CD8-positive, alpha-beta memory T cell (primary cell): ENCODE data around the gene PSMD8. TPM values are rescaled to one million over a fixed set of nuclear protein-coding genes. Genes with fewer than 3 reads are reported as not detected.

Source experiments
- CTCF ChIA-PET: fragments of 350-600 bp; sonication (Branson Sonifier 250); formaldehyde crosslinking; loops from one replicate; lab custom pipeline; 2021; ENCODE audit warnings: antibody characterized with exemption; lab: Charles Lee
- POLR2A ChIA-PET: fragments of 350-600 bp; sonication (Branson Sonifier 250); formaldehyde crosslinking; loops from one replicate; lab custom pipeline; 2021; ENCODE audit warnings: antibody characterized with exemption; lab: Charles Lee
- DNase-seq, 5 donors: peaks; one replicate each; pipeline versions ENCODE4 v3.0.0 to v3.0.0-alpha.2; 2020 to 2022; ENCODE audit warnings: mixed read lengths in 1 of 5
- H3K27ac ChIP-seq: one replicate; pipeline ENCODE4 v1.7.0; 2013; ENCODE audit warnings: low read depth, mild to moderate bottlenecking, low read length, moderate library complexity
- H3K27me3 ChIP-seq: 2 replicates; pipeline ENCODE4 v1.7.0; 2013; ENCODE audit warnings: low read length, mild to moderate bottlenecking; ENCODE audit not compliant: insufficient read depth, poor library complexity, severe bottlenecking
- H3K36me3 ChIP-seq: 2 replicates; pipeline ENCODE4 v1.7.0; 2013; ENCODE audit warnings: mild to moderate bottlenecking, low read length, moderate library complexity; ENCODE audit not compliant: insufficient read depth
- H3K4me1 ChIP-seq: 2 replicates; pipeline ENCODE4 v1.7.0; 2013; ENCODE audit warnings: mild to moderate bottlenecking, low read length, moderate library complexity; ENCODE audit not compliant: insufficient read depth
- H3K4me3 ChIP-seq: 2 replicates; pipeline ENCODE4 v1.7.0; 2013; ENCODE audit warnings: mild to moderate bottlenecking, low read length
- H3K9me3 ChIP-seq: 2 replicates; pipeline ENCODE4 v1.7.0; 2013; ENCODE audit warnings: mild to moderate bottlenecking, low read length
- H3K27ac Mint-ChIP-seq, 8 donors: one replicate each; pipeline ENCODE4 v1.8.0; 2020 to 2021; ENCODE audit warnings: mixed read lengths in 8 of 8, mild to moderate bottlenecking in 6 of 8, inconsistent platforms in 3 of 8, moderate library complexity in 3 of 8
- H3K27me3 Mint-ChIP-seq, 2 donors: one replicate each; pipeline ENCODE4 v1.8.0; 2020 to 2021; ENCODE audit warnings: mixed read lengths in 2 of 2, mild to moderate bottlenecking in 1 of 2, moderate library complexity in 1 of 2
- H3K36me3 Mint-ChIP-seq, 3 donors: one replicate each; pipeline ENCODE4 v1.8.0; 2020 to 2021; ENCODE audit warnings: mixed read lengths in 3 of 3, inconsistent platforms in 1 of 3, mild to moderate bottlenecking in 1 of 3
- H3K4me1 Mint-ChIP-seq, 3 donors: one replicate each; pipeline ENCODE4 v1.8.0; 2020 to 2021; ENCODE audit warnings: mixed read lengths in 3 of 3, inconsistent platforms in 1 of 3, mild to moderate bottlenecking in 1 of 3
- H3K4me3 Mint-ChIP-seq, 7 donors: one replicate each; pipeline ENCODE4 v1.8.0; 2020 to 2021; ENCODE audit warnings: mixed read lengths in 7 of 7, mild to moderate bottlenecking in 6 of 7, moderate library complexity in 4 of 7, inconsistent platforms in 2 of 7
- H3K9me3 Mint-ChIP-seq, 5 donors: one replicate each; pipeline ENCODE4 v1.8.0; 2020 to 2022; ENCODE audit warnings: mixed read lengths in 5 of 5, mild to moderate bottlenecking in 3 of 5, moderate library complexity in 2 of 5, inconsistent platforms in 1 of 5
- polyA plus RNA-seq: library from polyadenylated mRNA; unstranded; fragments of 300-500 nt; fragmentation: Illumina TruSeq; gene quantifications from one replicate; pipeline ENCODE4 v1.2.3, GENCODE V29; 2021
- total RNA-seq, 2 experiments: library from RNA; stranded (reverse); gene quantifications; one replicate each; pipeline ENCODE4 v1.2.3, GENCODE V29; 2021

PSMD8 gene
- total RNA-seq: 100 to 1,000 TPM; 256 to 267 TPM
- polyA plus RNA-seq: 180 TPM

GRCh38 chr19:38374332-38375097, at the start of gene PSMD8:
Gene PSMD8 (plus strand): TSS chr19:38374571. CDS start chr19:38374602, 31 bp downstream.
- peak within 1 kb of the TSS; percentile 89 for H3K4me3 ChIP-seq
- H3K9me3 Mint-ChIP-seq: no peaks in the 10 kb centered on the region

GRCh38 chr19:38326591-38326990, 47.8 kb upstream of the PSMD8 start:
- no peak overlapping the region for H3K27ac Mint-ChIP-seq
- ChIA-PET CTCF (interaction anchor here (1.0 to 1.6 kb wide), 2 partner anchors 9 to 83 kb away, joined by 3 read pairs; partner anchors contain the start of gene CATSPERG), POLR2A (no interaction called here)
- no peak overlapping the region for H3K4me3 Mint-ChIP-seq
- H3K4me1 Mint-ChIP-seq: peaks cover 3 to 11% (median 8%) of the 10 kb centered on the region in 3 donors
- Histone ChIP-seq H3K36me3 (peaks cover 7% of the 10 kb centered on the region), H3K4me1 (no peaks in the 10 kb centered on the region), H3K27me3 (no peaks in the 10 kb centered on the region), H3K9me3 (no peaks in the 10 kb centered on the region), H3K4me3 (no peak overlapping the region), H3K27ac (no peak overlapping the region)
- DNase-seq: no peak
- H3K9me3 Mint-ChIP-seq: no peaks in the 10 kb centered on the region
- H3K27me3 Mint-ChIP-seq: no peaks in the 10 kb centered on the region
- H3K36me3 Mint-ChIP-seq: peaks cover 0 to 47% (median 14%) of the 10 kb centered on the region in 3 donors

More at GRCh38 chr19:38374332-38375097, at the start of gene PSMD8:
- Histone ChIP-seq H3K9me3 (no peaks in the 10 kb centered on the region), H3K36me3 (peaks cover 23% of the 10 kb centered on the region), H3K4me1 (peaks cover 21% of the 10 kb centered on the region), H3K27me3 (no peaks in the 10 kb centered on the region), H3K27ac (peak within 1 kb of the TSS; percentile 91)
- Mint-ChIP-seq H3K4me3 (peak within 1 kb of the TSS; percentile 97 to 100 (median 98)), H3K36me3 (peaks cover 2 to 31% (median 4%) of the 10 kb centered on the region in 3 donors), H3K27me3 (peaks cover 7 to 11% of the 10 kb centered on the region in 2 donors), H3K27ac (peak within 1 kb of the TSS; percentile 93 to 99 (median 98)), H3K4me1 (peaks cover 29 to 32% (median 31%) of the 10 kb centered on the region in 3 donors)
- ChIA-PET POLR2A (interaction anchor here (0.5 to 1.7 kb wide), 20 partner anchors 9 to 961 kb away, joined by 3 to 25 read pairs (median 4); partner anchors contain the start of genes CATSPERG, FAM98C, GGN and GMFG), CTCF (interaction anchor here (0.7 to 3.7 kb wide), 18 partner anchors 14 to 555 kb away, joined by 3 to 37 read pairs (median 4); partner anchors contain the start of genes CATSPERG, FAM98C, GGN and KCNK6)
- peak; percentile 97 to 99 (median 99) for DNase-seq

GRCh38 chr19:38329651-38330050, 44.7 kb upstream of the PSMD8 start:
- H3K4me1 ChIP-seq: no peaks in the 10 kb centered on the region
- Mint-ChIP-seq H3K4me1 (no peaks in the 10 kb centered on the region), H3K27me3 (no peaks in the 10 kb centered on the region), H3K27ac (peak overlapping the region in 1 of 8 donors; percentile 28), H3K4me3 (no peak overlapping the region), H3K9me3 (no peaks in the 10 kb centered on the region), H3K36me3 (peaks cover 0 to 36% (median 11%) of the 10 kb centered on the region in 3 donors)
- H3K36me3 ChIP-seq: peaks cover 7% of the 10 kb centered on the region
- no peaks in the 10 kb centered on the region for H3K27me3 ChIP-seq
- CTCF ChIA-PET: no interaction called here
- POLR2A ChIA-PET: no interaction called here
- DNase-seq: no peak
- H3K4me3 ChIP-seq: no peak overlapping the region
- no peak overlapping the region for H3K27ac ChIP-seq
- no peaks in the 10 kb centered on the region for H3K9me3 ChIP-seq

GRCh38 chr19:38331728-38332127, 42.6 kb upstream of the PSMD8 start:
- ChIA-PET CTCF (interaction anchor here (1.1 to 5.0 kb wide), 2 partner anchors 88 to 429 kb away, joined by 5 to 43 read pairs; no protein-coding TSS in a partner anchor), POLR2A (no interaction called here)
- Histone ChIP-seq H3K27ac (no peak overlapping the region), H3K4me3 (no peak overlapping the region), H3K9me3 (no peaks in the 10 kb centered on the region), H3K27me3 (no peaks in the 10 kb centered on the region), H3K4me1 (no peaks in the 10 kb centered on the region), H3K36me3 (peaks cover 7% of the 10 kb centered on the region)
- Mint-ChIP-seq H3K4me3 (no peak overlapping the region), H3K27me3 (no peaks in the 10 kb centered on the region), H3K9me3 (no peaks in the 10 kb centered on the region), H3K4me1 (peaks cover 2 to 3% (median 2%) of the 10 kb centered on the region in 3 donors), H3K27ac (peak overlapping the region in 1 of 8 donors; percentile 75), H3K36me3 (peaks cover 0 to 21% (median 8%) of the 10 kb centered on the region in 3 donors)
- DNase-seq: no peak

- ChIA-PET POLR2A (interaction anchor here (1.0 kb wide), 1 partner anchor 426 kb away, joined by 5 read pairs; the partner anchor contains the start of gene SIPA1L3), CTCF (interaction anchor here (1.6 to 5.0 kb wide), 2 partner anchors 41 to 90 kb away, joined by 3 to 43 read pairs; partner anchors contain the start of gene PSMD8)
- H3K27ac Mint-ChIP-seq: no peak overlapping the region
- H3K36me3 Mint-ChIP-seq: peaks cover 0 to 9% (median 2%) of the 10 kb centered on the region in 3 donors
- H3K4me3 Mint-ChIP-seq: peak overlapping the region in 1 of 7 donors; percentile 2
- Histone ChIP-seq H3K4me1 (peaks cover 5% of the 10 kb centered on the region), H3K27ac (no peak overlapping the region), H3K36me3 (no peaks in the 10 kb centered on the region), H3K9me3 (no peaks in the 10 kb centered on the region), H3K27me3 (no peaks in the 10 kb centered on the region), H3K4me3 (no peak overlapping the region)
- no peaks in the 10 kb centered on the region for H3K9me3 Mint-ChIP-seq
- no peak for DNase-seq
- peaks cover 9% of the 10 kb centered on the region in 3 donors for H3K4me1 Mint-ChIP-seq
- no peaks in the 10 kb centered on the region for H3K27me3 Mint-ChIP-seq
Observed at GRCh38 chr19:38333245-38333644, 41.1 kb upstream of the PSMD8 start.

GRCh38 chr19:38335949-38336637, 38.3 kb upstream of the PSMD8 start:
- Mint-ChIP-seq H3K9me3 (no peaks in the 10 kb centered on the region), H3K27ac (peak overlapping the region; percentile 85 to 100 (median 98)), H3K4me3 (peak overlapping the region; percentile 88 to 97 (median 95)), H3K4me1 (peaks cover 13 to 17% (median 13%) of the 10 kb centered on the region in 3 donors), H3K36me3 (peaks cover 0 to 15% (median 0%) of the 10 kb centered on the region in 3 donors), H3K27me3 (no peaks in the 10 kb centered on the region)
- ChIA-PET CTCF (interaction anchor here (0.6 to 5.0 kb wide), 18 partner anchors 9 to 1887 kb away, joined by 3 to 43 read pairs (median 4); partner anchors contain the start of genes FAM98C, KCNK6, MRPS12 and PSMD8), POLR2A (interaction anchor here (0.6 to 1.8 kb wide), 7 partner anchors 11 to 429 kb away, joined by 3 to 22 read pairs (median 3); partner anchors contain the start of genes FAM98C, PSMD8 and SIPA1L3)
- peak overlapping the region; percentile 90 for H3K27ac ChIP-seq
- peak; percentile 91 to 94 (median 93) for DNase-seq
- H3K9me3 ChIP-seq: no peaks in the 10 kb centered on the region
- H3K36me3 ChIP-seq: no peaks in the 10 kb centered on the region
- no peaks in the 10 kb centered on the region for H3K27me3 ChIP-seq
- H3K4me1 ChIP-seq: peaks cover 5% of the 10 kb centered on the region
- H3K4me3 ChIP-seq: peak overlapping the region; percentile 97

- Mint-ChIP-seq H3K9me3 (no peaks in the 10 kb centered on the region), H3K4me3 (peak overlapping the region; percentile 88 to 97 (median 95)), H3K36me3 (peaks cover 0 to 16% (median 0%) of the 10 kb centered on the region in 3 donors), H3K27me3 (no peaks in the 10 kb centered on the region), H3K27ac (peak overlapping the region; percentile 85 to 100 (median 98)), H3K4me1 (peaks cover 13 to 17% (median 13%) of the 10 kb centered on the region in 3 donors)
- no peaks in the 10 kb centered on the region for H3K9me3 ChIP-seq
- peak overlapping the region; percentile 90 for H3K27ac ChIP-seq
- POLR2A ChIA-PET: interaction anchor here (0.5 to 1.8 kb wide), 5 partner anchors 24 to 354 kb away, joined by 3 to 22 read pairs (median 5); partner anchors contain the start of genes FAM98C and PSMD8
- H3K4me3 ChIP-seq: peak overlapping the region; percentile 97
- no peaks in the 10 kb centered on the region for H3K36me3 ChIP-seq
- DNase-seq: peak; percentile 93 to 97 (median 93)
- H3K27me3 ChIP-seq: no peaks in the 10 kb centered on the region
- CTCF ChIA-PET: interaction anchor here (1.0 to 5.0 kb wide), 5 partner anchors 38 to 1888 kb away, joined by 3 to 43 read pairs (median 5); partner anchors contain the start of genes MRPS12, PSMD8 and SARS2
- H3K4me1 ChIP-seq: peaks cover 5% of the 10 kb centered on the region
Observed at GRCh38 chr19:38336638-38337359, 37.6 kb upstream of the PSMD8 start.
